Epithelial cell of esophagus (primary cell): ENCODE results near the gene PDE7B.
A peak's percentile ranks its signal among the peaks of the same experiment; 100 is the strongest.

Experiments
- DNase-seq: peaks from one replicate; pipeline ENCODE4 v3.0.0; 2010; ENCODE audit warnings: low read depth
- H3K4me3 ChIP-seq: 2 replicates; pipeline ENCODE4 v1.5.1; 2011; ENCODE audit warnings: mild to moderate bottlenecking, low read length, control low read depth
- CTCF ChIP-seq: IDR thresholded peaks from 2 replicates; pipeline ENCODE4 v1.5.1; 2011; ENCODE audit warnings: low read depth, mild to moderate bottlenecking, low read length, control low read depth, inconsistent platforms; ENCODE audit not compliant: insufficient read depth; ENCODE audit errors: missing control alignments

PDE7B gene

GRCh38 chr6:136084403-136084802 is 232.9 kb downstream of the PDE7B start:
- no peak overlapping the region for H3K4me3 ChIP-seq
- TF ChIP-seq CTCF, result no peak
- DNase-seq, result peak; percentile 22

GRCh38 chr6:136085370-136086115 is 234.0 kb downstream of the PDE7B start:
- no peak for TF ChIP-seq CTCF
- H3K4me3 ChIP-seq, result no peak overlapping the region
- no peak for DNase-seq

- no peak for DNase-seq
- no peak overlapping the region for H3K4me3 ChIP-seq
Observed at GRCh38 chr6:136086686-136087085, 235.2 kb downstream of the PDE7B start.

GRCh38 chr6:136087986-136088385 is 236.5 kb downstream of the PDE7B start:
- no peak for TF ChIP-seq CTCF
- no peak for DNase-seq

More at GRCh38 chr6:136086686-136087085, 235.2 kb downstream of the PDE7B start:
- no peak for TF ChIP-seq CTCF

GRCh38 chr6:136088693-136089092 is 237.2 kb downstream of the PDE7B start:
- no peak overlapping the region for H3K4me3 ChIP-seq
- TF ChIP-seq CTCF, result no peak
- no peak for DNase-seq

More at GRCh38 chr6:136087986-136088385, 236.5 kb downstream of the PDE7B start:
- no peak overlapping the region for H3K4me3 ChIP-seq

- no peak for TF ChIP-seq CTCF
- no peak for DNase-seq
- no peak overlapping the region for H3K4me3 ChIP-seq
Observed at GRCh38 chr6:136089876-136090275, 238.4 kb downstream of the PDE7B start.

- no peak overlapping the region for H3K4me3 ChIP-seq
- no peak for DNase-seq
Observed at GRCh38 chr6:136090929-136091328, 239.4 kb downstream of the PDE7B start.

More at GRCh38 chr6:136090929-136091328, 239.4 kb downstream of the PDE7B start:
- no peak for TF ChIP-seq CTCF
